Activated CD8-positive, alpha-beta memory T cell treated with anti-CD3 and anti-CD28 coated beads for 48 hours (primary cell): Measurements from ENCODE around the gene EIF5.

Source experiments
- DNase-seq, 3 experiments: peaks; one replicate each; pipeline ENCODE4 v3.0.0-alpha.2; 2020; ENCODE audit warnings: low read depth in 2 of 3, low spot score in 2 of 3

The EIF5 gene

DNA sequence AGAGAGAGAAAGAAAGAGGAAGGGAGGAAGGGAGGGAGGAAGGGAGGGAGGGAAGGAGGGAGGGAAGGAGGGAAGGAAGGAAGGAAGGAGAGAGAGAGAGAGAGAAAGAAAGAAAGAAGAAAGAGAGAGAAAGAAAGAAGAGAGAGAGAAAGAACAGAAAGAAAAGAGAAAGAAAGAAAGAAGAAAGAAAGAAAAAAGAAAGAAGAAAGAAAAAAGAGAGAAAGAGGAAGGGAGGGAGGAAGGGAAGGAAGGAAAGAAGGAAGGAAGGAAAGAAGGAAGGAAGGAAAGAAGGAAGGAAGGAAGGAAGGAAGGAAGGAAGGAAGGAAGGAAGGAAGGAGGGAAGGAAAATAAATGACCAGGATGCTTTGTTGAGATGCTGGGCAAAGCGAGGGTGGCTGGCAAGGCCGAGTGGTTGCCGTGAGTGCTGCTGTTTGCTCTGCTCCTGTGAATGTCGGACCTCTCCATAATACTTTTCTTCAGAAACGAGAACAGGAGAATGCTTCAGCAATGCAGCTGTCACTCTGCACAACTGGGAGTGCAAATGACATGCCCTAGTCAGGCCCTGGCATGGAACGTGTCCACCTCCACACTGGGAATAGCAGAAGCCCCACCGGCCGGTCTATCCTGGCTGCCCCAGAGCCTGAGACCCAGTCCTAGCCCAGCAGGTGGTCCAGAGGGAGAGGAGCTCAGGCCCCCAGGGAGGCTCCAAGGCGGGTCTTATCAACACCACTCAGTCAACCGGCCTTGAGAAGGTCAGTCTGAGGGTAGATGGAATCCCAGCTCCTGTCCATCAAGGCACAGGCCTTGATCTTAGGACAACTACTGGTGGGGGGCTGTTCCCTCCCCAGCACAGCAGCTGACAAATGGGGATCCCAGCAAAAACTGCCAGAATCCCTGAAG, 25.1 kb upstream of the EIF5 start:
- DNase-seq = no peak

DNA sequence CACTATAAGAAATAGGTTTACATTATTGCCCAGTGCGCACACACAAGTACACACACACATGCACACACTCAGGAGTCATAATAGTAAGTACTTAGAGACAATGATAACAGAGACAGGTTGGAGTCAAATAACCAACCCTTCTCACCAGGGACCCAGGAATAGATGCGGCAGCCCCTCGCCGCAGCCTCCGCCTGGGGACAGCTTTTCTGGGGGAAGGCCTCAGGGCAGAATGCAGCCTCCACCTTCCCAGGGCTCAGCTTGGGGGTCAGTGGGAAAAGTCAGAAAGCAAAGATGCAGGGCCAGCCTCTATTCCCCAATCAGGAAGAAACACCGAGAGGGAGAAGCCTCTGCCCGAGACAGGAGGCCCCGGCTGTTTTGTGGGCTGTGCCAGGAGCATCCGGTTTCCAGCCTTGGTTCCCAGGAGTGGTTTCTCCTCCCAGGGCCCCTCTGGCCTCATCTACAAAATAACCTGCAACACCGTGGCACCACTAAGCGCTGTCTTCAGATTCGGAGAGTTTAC, 23.4 kb upstream of the EIF5 start:
- no peak for DNase-seq

DNA sequence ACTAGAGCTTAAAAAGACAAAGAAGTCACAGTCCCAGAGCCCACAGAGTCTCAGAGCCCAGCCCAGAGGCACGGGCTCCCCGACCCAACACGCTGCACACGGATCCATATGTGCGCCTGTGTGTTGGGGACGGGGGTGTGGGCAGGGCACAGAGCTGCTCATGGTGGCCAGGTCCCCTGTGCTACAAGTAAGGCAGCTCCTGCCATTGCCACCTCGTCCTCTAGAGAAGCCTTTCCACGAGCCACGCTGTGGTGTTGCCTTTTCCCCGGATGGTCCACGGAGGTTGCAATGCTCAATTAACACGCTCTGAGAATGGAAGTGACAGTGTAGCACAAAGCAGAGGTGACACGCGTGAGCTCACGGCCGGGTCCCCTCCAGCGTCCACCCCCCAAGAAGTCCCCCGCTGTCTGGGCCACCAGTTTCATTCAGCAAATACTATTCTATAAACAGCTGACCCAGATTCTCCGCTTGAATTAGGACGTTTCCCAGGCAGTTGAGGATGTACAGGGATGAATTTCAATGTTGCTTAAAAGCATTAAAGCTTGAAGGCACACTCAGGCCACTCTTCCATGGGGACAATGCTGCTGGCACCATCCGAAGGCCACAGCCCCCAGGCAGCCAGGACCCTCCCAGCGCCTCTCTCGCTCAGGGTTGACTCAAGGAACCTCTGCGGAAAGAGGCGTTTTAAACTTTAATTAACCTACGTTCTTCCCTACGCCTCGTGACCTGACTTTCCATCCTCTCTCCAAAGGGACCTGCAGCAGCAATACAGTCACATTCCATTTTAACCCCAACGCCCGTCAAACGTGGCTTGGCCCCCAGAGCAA, 22.7 kb upstream of the EIF5 start:
- DNase-seq = no peak

DNA sequence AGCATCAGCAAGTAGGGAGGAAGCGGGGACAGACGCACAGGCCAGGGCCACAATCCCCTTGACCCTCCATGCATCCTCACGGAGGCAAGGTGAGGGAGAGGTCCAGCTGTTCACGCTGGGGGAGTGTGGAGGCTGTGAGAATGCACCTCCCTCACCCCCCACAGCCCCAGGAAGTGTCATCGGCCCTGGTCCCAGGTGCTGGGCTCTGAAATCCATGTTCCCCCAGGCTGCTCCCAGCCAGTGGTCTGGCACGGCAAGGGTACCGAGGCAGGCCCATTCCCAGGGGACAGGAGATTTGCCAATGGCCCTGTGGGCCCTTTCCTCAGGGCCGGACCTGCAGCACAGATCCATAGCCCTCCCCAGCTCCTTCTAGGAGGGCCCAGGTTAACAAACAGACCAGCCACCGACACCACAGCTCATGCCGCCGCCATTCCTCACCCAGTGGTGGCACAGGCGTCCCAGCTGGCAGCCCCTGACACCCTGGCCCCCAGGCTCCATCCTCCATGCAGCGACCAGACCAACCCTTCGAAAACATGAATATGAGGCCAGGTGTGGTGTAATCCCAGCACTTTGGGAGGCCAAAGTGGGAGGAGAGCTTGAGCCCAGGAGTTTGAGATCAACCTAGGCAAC, 21.9 kb upstream of the EIF5 start:
- DNase-seq = no peak

DNA sequence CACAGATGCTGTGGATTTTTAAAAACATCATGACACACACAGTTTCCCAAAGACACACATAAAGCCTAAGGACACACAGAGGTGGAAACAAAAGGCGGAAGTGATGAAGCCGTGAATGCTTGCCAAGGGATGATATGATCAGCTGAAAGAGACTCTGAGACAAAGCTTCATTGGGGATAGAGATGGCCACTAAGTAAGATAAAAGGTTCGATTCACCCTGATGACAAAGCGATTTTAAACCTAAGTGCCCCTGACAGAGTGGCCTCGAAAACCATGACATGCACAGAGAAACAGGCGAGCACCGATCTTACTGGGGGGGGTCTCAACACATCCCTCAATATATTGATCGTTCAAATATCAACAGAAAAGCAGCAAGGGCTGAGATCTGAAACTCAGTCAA, 20.3 kb upstream of the EIF5 start:
- no peak for DNase-seq

DNA sequence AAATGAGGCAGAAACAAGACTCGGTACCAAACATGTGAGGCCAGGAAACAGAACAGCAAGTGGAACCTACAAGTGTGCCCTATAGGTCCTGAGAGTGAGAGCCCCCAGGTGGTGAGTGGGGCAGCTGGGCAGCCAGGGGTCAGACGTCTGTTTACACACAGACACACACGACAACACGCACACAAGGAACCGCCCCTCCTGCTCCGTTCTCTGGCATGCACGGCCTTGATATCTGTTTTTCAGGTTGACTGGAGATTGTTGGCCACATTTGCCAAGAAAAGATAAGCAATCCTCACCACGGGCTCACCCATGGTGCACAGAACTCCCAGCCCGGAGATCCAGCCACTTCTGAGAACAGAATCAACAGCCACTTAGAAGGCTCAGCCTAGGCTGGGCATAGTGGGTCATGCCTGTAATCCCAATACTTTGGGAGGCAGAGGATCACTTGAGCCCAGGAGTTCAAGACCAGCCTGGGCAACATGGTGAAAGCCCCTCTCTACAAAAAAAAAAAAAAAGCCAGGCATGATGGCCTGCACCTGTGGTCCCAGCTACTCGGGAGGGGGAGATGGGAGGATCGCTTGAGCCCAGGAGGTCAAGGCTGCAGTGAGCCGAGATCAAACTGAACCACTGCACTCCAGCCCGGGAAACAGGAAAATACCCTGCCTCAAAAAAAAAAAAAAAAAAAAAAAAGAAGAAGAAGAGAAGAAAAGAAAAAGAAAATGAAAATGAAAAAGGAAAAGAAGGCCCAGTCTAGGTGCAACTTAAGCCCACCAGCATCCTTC, 19.4 kb upstream of the EIF5 start:
- DNase-seq = no peak

DNA sequence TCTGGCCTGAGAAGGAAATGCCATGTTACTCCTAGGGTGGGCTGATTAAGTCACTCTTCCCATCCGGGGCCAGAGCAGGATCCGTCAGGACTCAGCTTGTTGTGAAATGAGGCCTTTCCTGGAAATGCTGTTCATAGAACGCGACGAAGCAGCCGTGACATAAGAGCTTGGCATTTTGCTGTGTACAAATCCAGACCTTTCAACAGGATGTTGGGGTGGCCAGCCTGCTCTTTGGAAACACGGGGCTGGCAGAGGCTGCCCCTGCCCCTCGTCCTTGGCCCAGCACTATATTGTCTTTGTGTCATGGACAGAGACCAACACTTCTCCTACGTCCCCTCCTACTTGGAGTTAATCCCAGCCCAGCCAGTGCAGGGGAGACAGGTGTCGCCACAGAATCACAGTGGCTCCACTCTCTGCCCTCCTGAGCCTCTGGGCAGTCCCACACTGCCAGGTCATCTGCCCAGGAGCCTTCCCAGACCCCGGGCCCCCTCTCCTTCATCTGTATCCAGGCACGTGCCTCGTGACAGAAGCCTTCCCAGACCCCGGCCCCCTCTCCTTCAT, 18.6 kb upstream of the EIF5 start:
- DNase-seq = no peak

DNA sequence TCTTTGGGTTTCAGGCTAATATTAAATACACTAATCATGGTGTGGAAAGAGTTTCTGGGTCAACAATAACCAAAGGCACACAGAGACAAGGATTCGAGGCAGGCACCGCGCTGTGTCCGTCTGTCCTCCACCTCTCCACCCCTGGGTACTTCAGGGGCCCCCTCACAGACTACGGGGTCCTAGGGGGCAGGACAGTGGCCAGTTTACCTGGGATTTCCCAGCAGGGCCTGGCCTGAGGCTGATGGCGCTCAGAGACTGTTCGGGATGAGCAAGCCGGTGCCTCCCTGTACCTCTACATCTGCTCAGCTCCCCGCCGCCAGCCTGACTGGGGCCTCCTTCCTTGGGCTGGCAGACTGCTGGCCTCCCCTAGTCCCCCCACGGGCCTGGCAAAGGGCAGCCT, 18.1 kb upstream of the EIF5 start:
- no peak for DNase-seq

DNA sequence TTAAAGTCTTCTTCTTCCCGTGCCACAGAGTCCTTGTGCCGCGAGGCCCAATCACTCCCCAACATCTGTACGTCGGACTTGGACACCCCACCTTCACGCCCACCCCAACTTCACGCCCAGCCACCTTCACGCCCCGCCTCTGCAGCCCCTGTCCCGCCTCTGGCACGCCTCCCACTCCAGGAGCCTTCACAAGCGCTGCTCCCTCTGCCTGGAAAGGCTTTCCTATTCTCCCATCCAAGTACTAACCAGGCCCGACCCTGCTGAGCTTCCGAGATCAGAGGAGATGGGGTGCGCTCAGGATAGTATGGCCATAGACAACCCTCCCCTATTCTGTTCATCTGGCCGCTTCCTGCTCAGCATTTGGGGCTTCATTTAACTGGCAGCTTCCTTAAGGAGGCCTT, 17.3 kb upstream of the EIF5 start:
- DNase-seq = no peak

DNA sequence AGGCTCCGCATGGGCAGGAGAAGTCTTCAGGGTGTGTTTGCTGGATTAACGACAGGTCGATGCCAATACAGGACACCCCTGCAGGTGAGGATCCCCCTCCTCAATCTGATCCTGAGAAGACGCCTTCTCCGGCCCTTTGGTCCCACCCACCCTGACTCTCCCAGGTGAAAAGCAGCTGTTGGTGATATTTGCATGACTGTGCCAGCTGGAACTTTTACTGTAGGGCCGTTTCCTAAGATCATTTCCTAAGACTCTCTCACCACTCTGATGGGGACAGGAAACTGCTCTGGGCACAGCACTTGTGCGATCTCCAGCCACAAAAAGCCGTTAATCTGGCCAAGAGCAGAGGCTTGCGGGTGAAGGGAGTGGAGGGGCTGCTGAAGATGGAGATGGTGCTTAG, 16.8 kb upstream of the EIF5 start:
- no peak for DNase-seq

DNA sequence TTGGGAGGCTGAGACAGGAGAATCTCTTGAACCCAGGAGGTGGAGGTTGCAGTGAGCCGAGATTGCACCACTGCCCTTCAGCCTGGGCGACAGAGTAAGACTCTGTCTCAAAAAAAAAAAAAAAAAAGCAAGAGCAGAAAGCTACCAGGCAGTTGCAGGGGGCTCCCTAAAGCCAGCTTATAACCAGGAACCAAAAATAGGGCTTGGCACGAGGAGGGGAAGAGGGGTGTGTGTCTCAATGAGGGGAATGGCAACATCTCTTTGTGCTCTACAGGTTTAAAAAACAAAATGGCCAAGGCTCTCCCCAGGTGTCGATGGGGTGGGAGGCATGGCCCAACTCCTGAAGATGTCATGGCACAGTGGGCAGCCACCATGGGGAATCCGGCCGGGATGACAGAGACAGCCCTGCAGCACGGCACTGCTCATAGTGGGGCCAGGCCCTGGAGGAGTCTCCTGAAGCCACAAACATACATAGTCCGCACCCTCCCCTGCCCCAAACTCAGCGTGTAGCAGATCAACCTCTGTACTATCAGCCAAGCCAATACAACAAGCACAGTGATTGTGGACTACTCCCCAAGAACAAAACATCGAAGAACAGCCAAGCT, 16.0 kb upstream of the EIF5 start:
- no peak for DNase-seq

DNA sequence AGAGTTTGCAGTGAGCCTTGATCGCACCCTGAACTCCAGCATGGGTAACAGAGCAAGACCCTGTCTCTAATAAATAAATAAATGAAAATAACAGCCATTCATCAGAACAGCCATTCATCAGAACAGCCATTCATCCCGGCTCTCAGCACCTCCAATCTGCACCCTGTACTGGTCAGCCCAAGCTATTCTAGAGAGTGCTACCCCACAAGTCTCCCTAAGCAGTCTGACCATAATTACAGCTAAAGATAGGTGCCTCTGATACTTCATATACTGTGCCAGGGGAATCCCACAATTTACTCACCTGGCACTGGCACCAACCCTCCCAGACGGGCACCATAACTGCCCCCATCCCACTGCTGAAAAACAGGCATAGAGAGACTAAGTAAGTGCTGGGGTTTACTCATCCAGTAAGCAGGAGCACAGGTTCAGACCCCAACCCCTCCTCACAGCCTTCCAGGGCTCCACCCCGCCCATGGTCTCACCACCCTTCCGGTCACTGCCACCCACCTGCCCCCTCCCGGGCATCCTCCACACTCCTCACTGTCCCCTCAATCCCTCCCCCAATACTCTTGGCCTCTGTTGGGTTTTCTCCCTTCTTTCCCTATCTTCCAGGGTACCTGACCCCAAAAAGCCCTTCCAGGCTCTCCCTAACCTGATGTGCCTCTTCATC, 15.2 kb upstream of the EIF5 start:
- no peak for DNase-seq

DNA sequence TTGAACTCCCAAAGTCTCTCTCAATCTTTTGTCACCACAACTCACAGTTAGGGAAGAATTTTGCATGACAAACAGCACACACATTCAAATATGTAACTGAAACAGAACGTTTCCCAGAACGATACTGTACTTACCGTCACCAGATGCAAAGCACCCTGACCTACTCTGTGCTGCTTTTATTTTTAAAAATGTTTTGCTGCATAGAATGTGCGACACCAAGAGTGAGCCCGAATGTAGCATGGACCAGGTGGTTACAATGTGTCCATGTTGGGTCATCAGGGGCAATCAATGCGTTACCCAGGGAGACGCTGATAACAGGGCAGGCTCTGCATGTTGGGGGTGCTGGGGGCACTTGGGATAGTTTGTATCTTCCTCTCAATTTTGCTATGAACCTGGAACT, 14.6 kb upstream of the EIF5 start:
- DNase-seq = no peak

DNA sequence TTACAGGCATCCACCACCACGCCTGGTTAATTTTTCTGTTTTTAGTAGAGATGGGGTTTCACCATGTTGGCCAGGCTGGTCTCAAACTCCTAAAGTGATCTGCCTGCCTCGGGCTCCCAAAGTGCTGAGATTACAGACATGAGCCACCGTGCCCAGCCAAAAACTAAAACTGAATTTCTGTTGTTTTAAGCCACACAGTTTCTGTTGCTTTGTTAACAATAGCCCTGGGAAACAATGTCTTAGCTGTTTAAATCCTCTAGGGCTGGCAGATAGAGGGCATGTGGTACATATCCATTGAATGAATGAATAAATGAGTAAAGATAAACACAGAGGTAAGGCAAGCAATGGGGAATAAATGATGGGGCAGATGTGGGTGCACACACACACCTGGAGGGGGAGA, 8.0 kb upstream of the EIF5 start:
- DNase-seq = no peak

DNA sequence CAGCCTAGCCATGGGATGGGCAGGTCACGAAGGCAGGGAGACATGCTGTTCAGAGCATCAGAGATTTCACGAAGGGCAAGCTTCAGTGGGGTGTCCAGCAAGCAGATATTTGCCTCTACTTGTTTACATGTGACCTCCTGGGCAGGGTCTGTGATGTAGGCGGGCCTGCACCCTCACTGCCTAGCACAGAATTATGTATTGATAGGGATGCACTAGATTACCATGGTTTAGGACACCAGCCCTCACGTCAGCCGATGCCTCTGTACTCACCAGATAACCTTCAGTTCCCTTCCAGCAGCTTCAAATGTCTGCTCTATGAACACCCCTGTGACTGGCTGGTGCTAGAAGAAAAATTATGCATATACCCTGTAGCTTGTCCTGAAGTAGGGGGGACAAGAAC, 5.1 kb upstream of the EIF5 start:
- no peak for DNase-seq

DNA sequence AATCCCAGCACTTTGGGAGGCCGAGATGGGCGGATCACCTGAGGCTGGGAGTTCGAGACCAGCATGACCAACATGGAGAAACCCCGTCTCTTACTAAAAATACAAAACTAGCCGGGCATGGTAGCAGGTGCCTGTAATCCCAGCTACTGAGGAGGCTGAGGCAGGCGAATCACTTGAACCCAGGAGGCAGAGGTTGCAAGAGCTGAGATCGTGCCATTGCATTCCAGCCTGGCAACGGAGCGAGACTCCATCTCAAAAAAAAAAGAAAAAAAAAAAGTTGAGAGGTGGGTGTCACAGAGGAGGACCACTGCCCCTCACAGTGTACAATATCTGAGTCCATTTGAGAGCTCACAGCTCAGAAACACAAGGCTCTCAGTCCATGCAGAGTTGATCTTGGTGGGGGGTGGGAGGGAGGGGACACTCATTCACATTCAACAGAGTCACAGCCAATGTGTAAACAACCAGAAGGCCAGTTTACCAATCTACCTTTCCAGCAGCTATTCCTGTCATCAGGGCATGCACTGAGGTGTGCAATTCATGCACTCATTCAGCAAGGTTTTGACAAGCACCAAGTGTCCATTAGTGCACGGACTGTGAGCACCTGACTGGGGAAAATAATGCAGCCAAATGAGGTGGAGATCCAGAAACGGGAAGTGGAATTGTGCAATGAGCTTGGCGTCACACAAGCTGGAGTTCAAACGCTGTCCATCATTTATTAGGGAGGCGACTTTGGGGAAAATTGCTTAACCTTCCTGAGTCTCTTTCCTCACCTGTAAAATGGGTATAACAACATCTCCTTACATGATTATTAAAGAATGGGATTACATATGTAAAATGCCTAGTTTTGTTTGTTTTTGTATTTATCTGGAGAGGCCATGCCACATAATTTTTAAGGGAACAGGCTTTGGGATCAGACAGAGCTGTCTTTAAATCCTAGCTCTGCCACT, 4.4 kb upstream of the EIF5 start:
- no peak for DNase-seq

DNA sequence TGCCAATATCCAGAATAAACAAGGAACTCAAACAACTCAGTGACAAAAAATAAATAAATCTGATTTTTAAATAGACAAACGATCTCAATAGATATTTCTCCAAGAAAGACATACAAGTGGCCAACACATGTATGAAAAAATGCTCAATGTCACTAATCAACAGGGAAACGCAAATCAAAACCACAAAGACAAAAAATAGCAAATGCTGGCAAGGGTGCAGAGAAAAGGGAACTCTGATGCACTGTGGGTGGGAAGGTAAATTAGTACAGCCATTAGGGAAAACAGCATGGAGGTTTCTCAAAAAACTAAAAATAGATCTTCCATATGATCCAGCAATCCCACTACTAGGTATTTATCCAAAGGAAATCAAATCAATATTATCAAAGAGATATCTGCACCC, 3.5 kb upstream of the EIF5 start:
- DNase-seq = no peak

DNA sequence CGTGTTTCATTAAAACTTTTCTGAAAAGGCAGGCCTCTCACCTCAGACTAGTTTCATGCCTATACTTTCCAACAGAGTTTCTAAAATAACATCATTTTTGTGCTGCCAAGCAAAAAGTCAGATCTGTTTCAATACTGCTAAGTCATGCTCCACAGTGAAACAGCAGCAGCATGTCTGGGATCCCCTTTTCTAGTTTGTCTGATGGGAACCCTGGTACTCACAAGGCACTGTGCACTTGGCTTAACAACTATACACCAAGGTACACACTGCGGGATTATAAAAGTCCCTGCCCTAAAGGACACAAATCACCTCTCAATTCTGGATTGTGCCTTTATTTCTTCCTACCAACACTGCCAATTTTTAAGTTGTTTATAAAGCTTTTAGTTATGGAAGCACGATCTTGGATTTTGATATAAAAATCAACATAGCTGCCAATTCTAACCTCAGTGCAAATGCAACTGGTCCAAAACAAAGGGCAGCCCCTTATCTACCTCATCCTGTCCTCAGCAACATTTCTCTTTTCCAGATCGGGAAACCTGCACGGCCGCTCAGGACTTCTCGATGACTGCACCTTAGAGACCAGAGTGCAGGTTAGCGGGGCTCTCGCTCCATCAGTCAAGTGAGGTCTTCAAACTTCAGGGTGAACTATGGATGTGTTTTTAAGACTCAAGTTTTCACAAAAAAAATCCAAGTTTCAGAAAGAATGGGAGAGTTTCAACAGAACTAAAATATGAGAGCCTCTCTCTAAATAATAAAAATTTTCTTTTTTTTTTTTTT, 1.7 kb upstream of the EIF5 start:
- DNase-seq = no peak
